GM18511 (cell line): ENCODE measurements around the gene TNNT2.

Experiments used
- ATAC-seq: cut with Tn5 transposase; IDR thresholded peaks from one replicate; pipeline ENCODE4 v1.9.1; 2021; ENCODE audit warnings: mild to moderate bottlenecking, moderate library complexity; ENCODE audit not compliant: unreplicated experiment

Gene TNNT2

GRCh38 chr1:201379733-201380242, 2.3 kb upstream of the TNNT2 start:
- no peak for ATAC-seq

GRCh38 chr1:201378804-201379203, 1.3 kb upstream of the TNNT2 start:
- no peak for ATAC-seq

- no peak for ATAC-seq
Measured at GRCh38 chr1:201376464-201377374, 761 bp downstream of the TNNT2 start.

- ATAC-seq = no peak
Measured at GRCh38 chr1:201376107-201376463, 1.4 kb downstream of the TNNT2 start.

GRCh38 chr1:201375169-201375568, 2.3 kb downstream of the TNNT2 start:
- ATAC-seq = no peak

- ATAC-seq = no peak
Measured at GRCh38 chr1:201374364-201374763, 3.1 kb downstream of the TNNT2 start.

- no peak for ATAC-seq
Measured at GRCh38 chr1:201371792-201372191, 5.7 kb downstream of the TNNT2 start.

GRCh38 chr1:201371276-201371675, 6.2 kb downstream of the TNNT2 start:
- no peak for ATAC-seq

- no peak for ATAC-seq
Measured at GRCh38 chr1:201370500-201370899, 7.0 kb downstream of the TNNT2 start.

GRCh38 chr1:201369209-201369608, 8.3 kb downstream of the TNNT2 start:
- ATAC-seq = no peak

- no peak for ATAC-seq
Measured at GRCh38 chr1:201366696-201367095, 10.8 kb downstream of the TNNT2 start.

GRCh38 chr1:201365251-201365650, 12.2 kb downstream of the TNNT2 start:
- ATAC-seq = no peak

GRCh38 chr1:201364808-201365105, 12.7 kb downstream of the TNNT2 start:
- ATAC-seq = no peak

GRCh38 chr1:201363467-201363866, 14.0 kb downstream of the TNNT2 start:
- ATAC-seq = no peak

- no peak for ATAC-seq
Measured at GRCh38 chr1:201362906-201363305, 14.6 kb downstream of the TNNT2 start.

- peak; percentile 50 for ATAC-seq
Measured at GRCh38 chr1:201361652-201362504, 15.6 kb downstream of the TNNT2 start.

GRCh38 chr1:201360901-201361651, 16.4 kb downstream of the TNNT2 start:
- ATAC-seq = no peak

- no peak for ATAC-seq
Measured at GRCh38 chr1:201360486-201360885, 17.0 kb downstream of the TNNT2 start.

GRCh38 chr1:201359873-201360210, 17.6 kb downstream of the TNNT2 start:
- ATAC-seq = no peak

- no peak for ATAC-seq
Measured at GRCh38 chr1:201359031-201359872, 18.2 kb downstream of the TNNT2 start.
